PC-3 (cell line): ENCODE measurements around the gene TAF1C. TPM values are rescaled to one million over a fixed set of nuclear protein-coding genes. Genes with fewer than 3 reads are reported as not detected.

Experiments
- ATAC-seq: fragments of 200-7000 bp; cut with Tn5 transposase; 2 replicates; pipeline ENCODE4 v1.9.1; 2020; ENCODE audit warnings: mild to moderate bottlenecking, moderate library complexity
- BruUV-seq: library from RNA; stranded (reverse); fragments of 400-500 nt; replicated peaks from 2 replicates; lab custom pipeline; 2021; lab: Mats Ljungman, UMichigan
- CTCF ChIA-PET: fragments of 300-600 bp; sonication (Branson Sonifier 250); formaldehyde crosslinking; loops from one replicate; lab custom pipeline; 2022; ENCODE audit warnings: antibody characterized with exemption; lab: Charles Lee
- POLR2A ChIA-PET: fragments of 300-600 bp; sonication (Branson Sonifier 250); formaldehyde crosslinking; loops from one replicate; lab custom pipeline; 2022; ENCODE audit warnings: antibody characterized with exemption; ENCODE audit not compliant: unreplicated experiment; lab: Charles Lee
- DNase-seq: peaks from one replicate; pipeline ENCODE4 v3.0.0-alpha.2; 2015
- H2AFZ ChIP-seq: fragments of 300-600 bp; sonication (generic); 2 replicates; pipeline ENCODE4 v1.6.0; 2016; ENCODE audit warnings: antibody characterized with exemption, low read length
- H3F3A ChIP-seq: fragments of 300-600 bp; sonication (generic); one replicate; pipeline ENCODE4 v1.6.0; 2017; ENCODE audit warnings: antibody characterized with exemption, low read length, control low read depth, mild to moderate bottlenecking; ENCODE audit not compliant: unreplicated experiment
- H3K27ac ChIP-seq: fragments of 300-600 bp; sonication (generic); 2 replicates; pipeline ENCODE4 v1.5.1; 2016; ENCODE audit warnings: mild to moderate bottlenecking, low read length
- H3K27me3 ChIP-seq: fragments of 300-600 bp; sonication (generic); 2 replicates; pipeline ENCODE4 v1.6.1; 2016; ENCODE audit warnings: low read length, mixed read lengths
- H3K36me3 ChIP-seq: fragments of 300-600 bp; sonication (generic); 2 replicates; pipeline ENCODE4 v1.6.1; 2016; ENCODE audit warnings: low read depth, mixed run types, low read length, mixed read lengths
- H3K4me1 ChIP-seq: fragments of 300-600 bp; sonication (generic); 2 replicates; pipeline ENCODE4 v1.5.1; 2016; ENCODE audit warnings: low read length; ENCODE audit not compliant: insufficient read depth
- H3K4me2 ChIP-seq: fragments of 300-600 bp; sonication (generic); 2 replicates; pipeline ENCODE4 v1.6.0; 2016; ENCODE audit warnings: low read length
- H3K4me3 ChIP-seq: fragments of 300-600 bp; sonication (generic); 2 replicates; pipeline ENCODE4 v1.5.1; 2016; ENCODE audit warnings: mild to moderate bottlenecking, low read length, mixed read lengths
- H3K79me2 ChIP-seq: fragments of 300-600 bp; sonication (generic); 2 replicates; pipeline ENCODE4 v1.6.1; 2017; ENCODE audit warnings: low read length, mixed read lengths
- H3K9ac ChIP-seq: fragments of 300-600 bp; sonication (generic); 2 replicates; pipeline ENCODE4 v1.6.0; 2016; ENCODE audit warnings: mild to moderate bottlenecking, low read length
- H3K9me2 ChIP-seq: fragments of 300-600 bp; sonication (generic); replicated peaks from 2 replicates; pipeline ENCODE4 v1.6.1; 2016; ENCODE audit warnings: mixed run types, low read length, mixed read lengths
- H3K9me3 ChIP-seq: fragments of 300-600 bp; sonication (generic); 2 replicates; pipeline ENCODE4 v1.6.1; 2016; ENCODE audit warnings: low read length, mixed read lengths
- H4K20me1 ChIP-seq: fragments of 300-600 bp; sonication (generic); 2 replicates; pipeline ENCODE4 v1.6.1; 2016; ENCODE audit warnings: low read length, mixed read lengths
- CTCF ChIP-seq: fragments of 300-600 bp; sonication (generic); conservative IDR thresholded peaks from 2 replicates; pipeline ENCODE4 v1.5.1; 2017; ENCODE audit warnings: antibody characterized with exemption, low read depth, mild to moderate bottlenecking, low read length
- EZH2 ChIP-seq: fragments of 300-600 bp; sonication (generic); IDR thresholded peaks from one replicate; pipeline ENCODE4 v1.6.1; 2017; ENCODE audit warnings: antibody characterized with exemption, mild to moderate bottlenecking, low read length; ENCODE audit not compliant: unreplicated experiment
- EZH2phosphoT487 ChIP-seq: fragments of 300-600 bp; sonication (generic); IDR thresholded peaks from 2 replicates; pipeline ENCODE4 v1.6.1; 2018; ENCODE audit warnings: mild to moderate bottlenecking, antibody characterized with exemption, low read length, borderline replicate concordance
- intact Hi-C: fragments of 100-400 bp; cut with micrococcal nuclease; formaldehyde crosslinking; loops from 2 replicates; pipeline ENCODE4 v1.9.0; 2023
- total RNA-seq: library from RNA; depleted of rRNA; stranded (reverse); fragments of >200 nt; gene quantifications from 2 replicates; pipeline ENCODE4 v1.2.3, GENCODE V29; 2014

The TAF1C gene
- total RNA-seq, 1 experiment from 2014 or later, result 21.8 TPM

GRCh38 chr16:84194018-84194417, 7.2 kb upstream of the TAF1C start:
- Histone ChIP-seq H3F3A (no peaks in the 10 kb centered on the region), H4K20me1 (no peaks in the 10 kb centered on the region), H3K79me2 (no peaks in the 10 kb centered on the region), H3K4me1 (no peaks in the 10 kb centered on the region), H3K27me3 (no peaks in the 10 kb centered on the region), H2AFZ (no peak overlapping the region), H3K9me2 (no peaks in the 10 kb centered on the region), H3K27ac (no peak overlapping the region), H3K9ac (no peak overlapping the region), H3K4me2 (no peak overlapping the region), H3K4me3 (no peak overlapping the region), H3K36me3 (no peaks in the 10 kb centered on the region), H3K9me3 (no peaks in the 10 kb centered on the region)
- DNase-seq (no peak), ATAC-seq (no peak)
- ChIA-PET POLR2A (no interaction called here), CTCF (no interaction called here)
- no TSS peak for BruUV-seq
- intact Hi-C loops, result no loop called here
- TF ChIP-seq CTCF (no peak), EZH2phosphoT487 (no peak), EZH2 (no peak)

GRCh38 chr16:84193480-84193879, 6.6 kb upstream of the TAF1C start:
- H4K20me1 ChIP-seq, result no peaks in the 10 kb centered on the region
- H3K79me2 ChIP-seq, result no peaks in the 10 kb centered on the region
- DNase-seq (no peak), ATAC-seq (no peak)
- H3F3A ChIP-seq, result no peaks in the 10 kb centered on the region
- intact Hi-C loops, result no loop called here
- H3K27ac ChIP-seq, result no peak overlapping the region
- no peak overlapping the region for H2AFZ ChIP-seq
- H3K4me3 ChIP-seq, result no peak overlapping the region
- CTCF ChIA-PET, result no interaction called here
- TF ChIP-seq EZH2, result no peak
- no peak for TF ChIP-seq EZH2phosphoT487
- no peaks in the 10 kb centered on the region for H3K27me3 ChIP-seq
- no peak overlapping the region for H3K9ac ChIP-seq
- H3K4me1 ChIP-seq, result no peaks in the 10 kb centered on the region
- no peaks in the 10 kb centered on the region for H3K36me3 ChIP-seq
- no TSS peak for BruUV-seq
- H3K4me2 ChIP-seq, result no peak overlapping the region
- H3K9me2 ChIP-seq, result no peaks in the 10 kb centered on the region
- POLR2A ChIA-PET, result no interaction called here
- H3K9me3 ChIP-seq, result no peaks in the 10 kb centered on the region

DNA sequence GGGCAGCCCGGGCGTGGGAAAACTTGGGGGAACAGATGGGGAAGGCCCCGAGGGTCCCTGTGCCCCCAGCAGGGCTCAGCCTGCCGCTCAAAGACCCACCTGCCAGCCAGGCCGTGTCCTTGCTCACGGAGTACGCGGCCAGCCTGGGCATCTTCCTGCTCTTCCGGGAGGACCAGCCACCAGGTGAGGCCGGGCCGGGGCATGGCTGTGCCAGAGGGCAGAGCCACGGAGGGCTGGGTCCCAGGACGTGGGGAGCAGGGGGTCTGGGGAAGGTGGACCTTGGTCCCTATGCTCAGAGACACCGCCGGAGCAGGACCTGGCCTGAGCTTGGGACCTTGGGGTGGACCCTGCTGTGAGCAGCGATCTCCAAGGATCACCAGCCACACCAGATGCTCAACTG, 4.6 kb upstream of the TAF1C start:
- Histone ChIP-seq H3K9ac (no peak overlapping the region), H3K27ac (no peak overlapping the region), H3K36me3 (no peaks in the 10 kb centered on the region), H3K79me2 (peaks cover 3% of the 10 kb centered on the region), H3K4me2 (no peak overlapping the region), H3K9me2 (no peaks in the 10 kb centered on the region), H3K4me3 (no peak overlapping the region), H3K27me3 (no peaks in the 10 kb centered on the region), H2AFZ (no peak overlapping the region), H4K20me1 (no peaks in the 10 kb centered on the region), H3K4me1 (no peaks in the 10 kb centered on the region), H3F3A (no peaks in the 10 kb centered on the region), H3K9me3 (no peaks in the 10 kb centered on the region)
- no TSS peak for BruUV-seq
- DNase-seq (no peak), ATAC-seq (no peak)
- ChIA-PET CTCF (no interaction called here), POLR2A (no interaction called here)
- TF ChIP-seq EZH2phosphoT487 (no peak), CTCF (no peak), EZH2 (no peak)
- intact Hi-C loops, result no loop called here
